Glomerular endothelial cell (primary cell): ENCODE results near the gene WDFY2. TPM values are rescaled to one million over a fixed set of nuclear protein-coding genes. Genes with fewer than 3 reads are reported as not detected.

Source experiments
- DNase-seq: peaks from one replicate; pipeline ENCODE4 v3.0.0-alpha.2; 2011; ENCODE audit warnings: low read depth, low spot score; ENCODE audit errors: extremely low read depth
- total RNA-seq: library from RNA; depleted of rRNA; stranded (reverse); fragments of >200 nt; gene quantifications from 2 replicates; pipeline ENCODE4 v1.2.3, GENCODE V29; 2015

Gene WDFY2
- total RNA-seq, 1 donor from 2014 or later = 4.9 TPM

- no peak for DNase-seq
Observed at GRCh38 chr13:51806566-51806965, 222.3 kb downstream of the WDFY2 start.

- DNase-seq = no peak
Observed at GRCh38 chr13:51807041-51807440, 222.8 kb downstream of the WDFY2 start.

DNA sequence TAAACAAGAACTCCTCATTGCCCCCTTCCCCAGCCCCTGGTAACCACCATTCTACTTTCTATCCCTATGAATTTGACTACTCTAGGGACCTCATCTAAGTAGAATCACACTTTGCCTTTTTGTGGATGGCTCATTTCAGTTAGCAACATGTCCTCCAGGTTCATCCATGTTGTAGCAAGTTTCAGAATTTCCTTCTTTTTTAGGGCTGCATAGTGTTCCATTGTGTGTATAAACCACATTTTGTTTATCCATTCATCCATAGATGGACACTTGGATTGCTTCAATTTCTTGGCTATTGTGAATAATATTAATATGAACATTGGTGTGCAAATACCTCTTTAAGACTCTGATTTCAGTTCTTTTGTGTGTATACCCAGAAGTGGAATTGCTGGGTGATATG lies 224.5 kb downstream of the WDFY2 start:
- DNase-seq = no peak

DNA sequence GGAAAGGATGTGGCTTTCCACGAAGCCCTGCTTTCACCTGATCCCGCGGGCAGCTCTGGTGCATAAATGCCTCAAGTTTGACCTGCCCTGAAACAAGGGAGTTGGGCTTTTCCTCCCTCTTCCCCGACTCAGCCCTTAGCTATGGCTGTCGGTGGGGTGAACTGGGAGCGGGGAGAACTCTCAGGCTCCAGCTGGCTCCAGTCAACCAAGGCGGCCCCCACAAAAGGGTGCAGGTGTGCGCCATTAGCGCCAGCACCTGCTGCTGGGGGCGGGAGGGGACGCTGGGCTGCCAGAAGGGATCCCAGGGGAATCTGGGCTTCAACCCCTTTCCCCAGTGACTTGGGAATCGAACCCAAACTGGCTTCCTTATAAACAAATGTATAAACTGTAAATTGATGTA lies 226.8 kb downstream of the WDFY2 start:
- DNase-seq = no peak

DNA sequence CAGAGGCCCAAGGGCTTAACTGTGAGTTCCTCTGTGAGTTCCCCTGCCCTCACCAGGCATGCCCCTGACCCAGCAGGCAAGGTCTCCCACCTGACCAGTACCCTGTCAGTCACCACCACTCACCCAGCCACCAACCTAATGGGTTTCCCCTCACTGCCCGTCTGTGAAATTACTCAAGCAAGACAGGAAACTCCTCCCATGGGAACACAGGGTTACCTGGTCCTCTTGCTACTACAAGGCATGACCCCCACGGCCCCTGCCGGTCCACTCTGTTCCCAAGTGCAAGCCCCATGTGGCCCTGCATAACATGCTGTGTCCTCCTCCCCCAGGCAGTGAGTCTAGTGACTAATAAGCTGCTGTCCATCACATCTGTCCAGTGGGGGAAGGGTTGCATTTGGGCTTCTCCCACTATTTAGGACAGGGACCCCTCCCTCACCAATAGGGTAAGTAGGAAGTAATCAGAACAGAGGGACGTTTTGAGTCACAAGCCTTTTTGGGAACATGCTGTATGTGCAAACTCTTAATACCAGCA lies 227.7 kb downstream of the WDFY2 start:
- DNase-seq = no peak

DNA sequence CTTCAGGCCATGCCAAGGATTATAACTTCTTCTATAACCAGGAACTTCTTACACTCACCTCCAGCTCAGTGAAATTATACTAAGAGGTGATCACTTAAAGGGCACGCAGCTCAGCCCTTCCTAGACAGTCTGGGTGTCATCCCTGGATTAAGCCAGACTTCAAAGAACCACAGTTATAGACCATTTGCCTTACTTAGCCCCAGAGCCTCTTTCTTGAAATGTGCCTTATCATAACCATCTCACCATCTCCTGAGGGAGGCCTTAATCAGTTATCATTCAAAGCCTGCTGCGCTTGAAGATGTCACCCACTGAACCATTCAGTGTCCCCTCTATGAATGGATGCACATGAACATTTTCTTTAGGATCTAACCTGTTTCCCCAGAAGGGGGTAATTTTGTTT lies 229.8 kb downstream of the WDFY2 start:
- DNase-seq = no peak

DNA sequence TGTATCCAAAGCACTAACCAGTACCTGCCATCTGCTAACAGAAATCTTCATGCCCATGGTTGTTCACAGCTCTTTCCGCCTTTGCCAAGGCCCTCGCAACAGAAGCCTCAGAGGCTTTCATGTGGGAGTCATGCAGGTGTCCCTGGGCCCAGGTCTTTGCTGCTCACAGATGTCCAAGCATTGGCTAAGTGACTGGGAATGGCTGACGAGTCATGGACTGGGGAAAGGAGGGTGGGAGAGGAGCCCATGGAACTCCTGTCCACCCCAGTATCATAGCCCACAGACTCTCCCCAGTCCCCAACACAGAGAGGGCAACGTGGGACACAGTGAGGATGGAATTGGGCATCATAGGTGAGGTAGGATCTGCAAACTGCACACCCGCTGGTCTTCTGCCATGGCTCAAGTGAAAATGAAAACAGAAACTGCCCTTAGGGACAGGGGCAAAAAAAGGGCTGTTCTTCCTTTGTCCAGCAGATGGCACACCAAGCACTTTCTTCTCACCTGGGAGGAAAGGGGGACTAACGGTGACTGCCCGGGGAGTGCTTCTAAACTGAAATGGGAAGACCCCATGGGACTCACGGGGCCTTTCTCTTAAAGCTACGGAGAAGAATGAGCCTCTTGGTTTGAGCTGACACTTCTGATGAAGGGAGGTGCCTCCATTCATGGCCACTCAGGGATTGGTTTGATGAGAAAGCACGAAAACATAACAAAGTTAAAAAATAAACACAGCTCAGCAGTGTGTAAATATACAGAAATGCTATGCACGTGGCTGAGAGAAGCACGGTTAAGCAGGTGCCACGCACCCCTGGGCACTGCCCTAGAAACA lies 230.8 kb downstream of the WDFY2 start:
- DNase-seq = no peak

DNA sequence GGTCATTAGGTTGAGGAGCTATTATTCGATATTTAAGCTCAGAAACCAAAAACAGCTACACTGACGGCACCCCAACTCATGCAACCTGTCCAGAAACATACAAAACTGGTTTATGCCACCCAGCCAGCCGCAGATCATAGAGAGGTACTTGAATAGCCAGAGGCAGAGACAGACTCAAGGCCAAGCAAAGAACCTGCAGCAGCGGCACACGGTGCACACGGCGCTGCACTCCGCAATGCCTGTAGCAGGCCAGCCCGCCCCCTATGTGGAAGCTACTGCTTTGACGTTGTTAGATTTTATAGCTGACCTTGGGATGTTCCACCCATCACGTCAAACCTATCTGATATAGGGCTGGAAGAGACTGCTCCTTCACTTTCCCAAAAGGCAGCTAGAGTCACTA lies 231.6 kb downstream of the WDFY2 start:
- DNase-seq = no peak

GRCh38 chr13:51816604-51817249 lies 232.5 kb downstream of the WDFY2 start:
- no peak for DNase-seq

Other genes starting within 250 kb of the WDFY2 start
- gene SERPINE3, start 244.8 kb upstream of the WDFY2 start, total RNA-seq = 0.12 TPM in 1 of 2 replicates, not detected in the other
- gene INTS6, start 131.4 kb upstream of the WDFY2 start, total RNA-seq = 22.9 and 26.9 TPM in 2 replicates
- gene DHRS12, start 219.7 kb downstream of the WDFY2 start, total RNA-seq = 10.3 and 14.2 TPM in 2 replicates